HEK293 (cell line): ENCODE measurements around the gene GSN.

Experiments
- MEIS1 ChIP-seq: sonication (generic); formaldehyde crosslinking; IDR thresholded peaks from 2 replicates; pipeline ENCODE4 v1.8.1; 2022; ENCODE audit warnings: missing genetic modification reagents, mild to moderate bottlenecking, borderline replicate concordance
- ZNF221 ChIP-seq: fragments of 450-650 bp; formaldehyde crosslinking; IDR thresholded peaks from 2 replicates; pipeline ENCODE4 v1.5.1; 2017; ENCODE audit warnings: missing biosample characterization, missing genetic modification characterization, borderline replicate concordance
- ZNF274 ChIP-seq, 2 experiments: fragments of 200-500 bp in 1 of 2; fragments of 450-650 bp in 1 of 2; sonication (Bioruptor generic) in 1 of 2; formaldehyde crosslinking in 1 of 2; IDR thresholded peaks; 2 replicates each; pipeline versions ENCODE4 v1.5.1 to v1.6.1; 2014 to 2016; ENCODE audit warnings: borderline replicate concordance in 1 of 2, inconsistent platforms in 1 of 2, low read length in 1 of 2, missing biosample characterization in 1 of 2, missing genetic modification characterization in 1 of 2
- ZNF626 ChIP-seq: fragments of 450-650 bp; sonication (Bioruptor Pico); formaldehyde crosslinking; IDR thresholded peaks from 2 replicates; pipeline ENCODE4 v1.5.1; 2018; ENCODE audit warnings: missing biosample characterization, missing genetic modification characterization, inconsistent platforms
- ZNF660 ChIP-seq: fragments of 450-650 bp; IDR thresholded peaks from 2 replicates; pipeline ENCODE4 v1.5.1; 2018; ENCODE audit warnings: missing biosample characterization, mild to moderate bottlenecking, missing genetic modification characterization
- TF ChIP-seq, protein P1 (sequence below): fragments of 450-650 bp; formaldehyde crosslinking; IDR thresholded peaks from 2 replicates; pipeline ENCODE4 v1.5.1; 2016; ENCODE audit warnings: missing biosample characterization, missing genetic modification characterization

DNA sequence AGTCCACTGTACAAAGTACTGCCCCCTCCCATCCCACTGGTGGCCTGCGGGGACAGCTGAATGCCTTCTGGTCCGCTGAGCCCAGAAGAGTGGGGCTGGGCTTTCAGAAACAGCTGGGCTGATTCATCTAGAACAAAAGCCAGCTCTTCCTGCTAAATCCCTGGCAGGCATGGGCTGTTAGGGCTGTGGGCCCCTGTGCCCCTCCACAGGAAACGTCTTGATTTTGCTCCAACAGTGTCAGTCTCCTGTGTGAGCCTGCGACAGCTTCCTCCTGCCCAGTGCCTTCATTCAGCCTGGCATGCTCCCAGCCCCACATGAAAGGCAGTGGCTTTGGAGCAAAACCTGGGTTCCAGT is 6.9 kb upstream of the GSN start:
- TF ChIP-seq ZNF221 (tag by site-specific recombination) (no peak), ZNF626 (no peak), ZNF274 (IDR thresholded peaks at IDR 0.05; ENCODE audit: low read length) (no peak), ZNF274 (tag by site-specific recombination; IDR thresholded peaks at IDR 0.05; ENCODE audit: borderline replicate concordance) (no peak), MEIS1 (no peak), ZNF660 (no peak)
- TF ChIP-seq, protein P1, sequence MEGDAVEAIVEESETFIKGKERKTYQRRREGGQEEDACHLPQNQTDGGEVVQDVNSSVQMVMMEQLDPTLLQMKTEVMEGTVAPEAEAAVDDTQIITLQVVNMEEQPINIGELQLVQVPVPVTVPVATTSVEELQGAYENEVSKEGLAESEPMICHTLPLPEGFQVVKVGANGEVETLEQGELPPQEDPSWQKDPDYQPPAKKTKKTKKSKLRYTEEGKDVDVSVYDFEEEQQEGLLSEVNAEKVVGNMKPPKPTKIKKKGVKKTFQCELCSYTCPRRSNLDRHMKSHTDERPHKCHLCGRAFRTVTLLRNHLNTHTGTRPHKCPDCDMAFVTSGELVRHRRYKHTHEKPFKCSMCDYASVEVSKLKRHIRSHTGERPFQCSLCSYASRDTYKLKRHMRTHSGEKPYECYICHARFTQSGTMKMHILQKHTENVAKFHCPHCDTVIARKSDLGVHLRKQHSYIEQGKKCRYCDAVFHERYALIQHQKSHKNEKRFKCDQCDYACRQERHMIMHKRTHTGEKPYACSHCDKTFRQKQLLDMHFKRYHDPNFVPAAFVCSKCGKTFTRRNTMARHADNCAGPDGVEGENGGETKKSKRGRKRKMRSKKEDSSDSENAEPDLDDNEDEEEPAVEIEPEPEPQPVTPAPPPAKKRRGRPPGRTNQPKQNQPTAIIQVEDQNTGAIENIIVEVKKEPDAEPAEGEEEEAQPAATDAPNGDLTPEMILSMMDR (tag by site-specific recombination) = no peak
